Sigmoid colon (tissue), 4 donors: ENCODE data around the gene C6orf132.

Experiments
- POLR2AphosphoS5 ChIP-seq, 4 donors: sonication (generic); formaldehyde crosslinking; IDR thresholded peaks; one replicate each; pipeline ENCODE4 v1.6.1; 2017; ENCODE audit warnings: antibody characterized with exemption in 4 of 4
- TF ChIP-seq, protein P1 (sequence below), 4 experiments: fragments of 450-650 bp in 3 of 4; fragments of 200-600 bp in 1 of 4; IDR thresholded peaks; one replicate each; pipeline ENCODE4 v1.5.1; 2016 to 2019; ENCODE audit warnings: antibody characterized with exemption in 4 of 4, mild to moderate bottlenecking in 3 of 4, moderate library complexity in 2 of 4

DNA sequence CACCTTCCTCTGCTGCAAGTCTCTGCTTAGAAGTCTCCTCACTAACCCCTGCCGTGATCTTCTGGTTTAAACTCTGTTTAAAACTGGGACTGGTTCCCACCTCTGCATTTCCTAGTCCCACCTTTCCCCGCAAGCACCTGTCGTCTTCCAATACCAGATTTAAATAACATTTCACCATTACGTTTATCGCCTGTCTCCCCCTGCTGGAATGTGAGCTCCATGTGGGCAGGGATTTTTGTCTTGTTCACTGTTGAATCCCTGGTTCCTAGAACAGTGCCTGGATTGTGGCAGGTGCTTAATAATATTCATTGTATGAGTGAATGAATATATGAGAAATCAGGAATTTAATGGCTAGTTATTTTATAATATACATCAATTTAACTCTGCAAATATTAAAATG, 33.4 kb upstream of the C6orf132 start:
- TF ChIP-seq, protein P1, sequence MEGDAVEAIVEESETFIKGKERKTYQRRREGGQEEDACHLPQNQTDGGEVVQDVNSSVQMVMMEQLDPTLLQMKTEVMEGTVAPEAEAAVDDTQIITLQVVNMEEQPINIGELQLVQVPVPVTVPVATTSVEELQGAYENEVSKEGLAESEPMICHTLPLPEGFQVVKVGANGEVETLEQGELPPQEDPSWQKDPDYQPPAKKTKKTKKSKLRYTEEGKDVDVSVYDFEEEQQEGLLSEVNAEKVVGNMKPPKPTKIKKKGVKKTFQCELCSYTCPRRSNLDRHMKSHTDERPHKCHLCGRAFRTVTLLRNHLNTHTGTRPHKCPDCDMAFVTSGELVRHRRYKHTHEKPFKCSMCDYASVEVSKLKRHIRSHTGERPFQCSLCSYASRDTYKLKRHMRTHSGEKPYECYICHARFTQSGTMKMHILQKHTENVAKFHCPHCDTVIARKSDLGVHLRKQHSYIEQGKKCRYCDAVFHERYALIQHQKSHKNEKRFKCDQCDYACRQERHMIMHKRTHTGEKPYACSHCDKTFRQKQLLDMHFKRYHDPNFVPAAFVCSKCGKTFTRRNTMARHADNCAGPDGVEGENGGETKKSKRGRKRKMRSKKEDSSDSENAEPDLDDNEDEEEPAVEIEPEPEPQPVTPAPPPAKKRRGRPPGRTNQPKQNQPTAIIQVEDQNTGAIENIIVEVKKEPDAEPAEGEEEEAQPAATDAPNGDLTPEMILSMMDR (IDR thresholded peaks at IDR 0.05), result no peak
- no peak for TF ChIP-seq POLR2AphosphoS5 (IDR thresholded peaks at IDR 0.05)
